Measurements from ENCODE around the gene RNF166.

RNF166 gene

GRCh38 chr16:88699180-88699579 lies 7.0 kb downstream of the RNF166 start:
- Histone ChIP-seq H3K4me1 (ENCODE audit: control insufficient read depth, low read depth, low read length) (no peaks in the 10 kb centered on the region), H3K27me3 (ENCODE audit: control insufficient read depth, insufficient read depth, low read length) (no peaks in the 10 kb centered on the region), H3K9me3 (ENCODE audit: control insufficient read depth, low read depth, low read length) (no peaks in the 10 kb centered on the region), H3K4me3 (ENCODE audit: low read length) (no peak overlapping the region), H3K27ac (ENCODE audit: low read length) (no peak overlapping the region), H3K36me3 (ENCODE audit: control insufficient read depth, low read depth, low read length) (no peaks in the 10 kb centered on the region), H3K9ac (ENCODE audit: low read length) (no peak overlapping the region)

- Histone ChIP-seq H3K27me3 (ENCODE audit: control insufficient read depth, insufficient read depth, low read length) (no peaks in the 10 kb centered on the region), H3K27ac (ENCODE audit: low read length) (no peak overlapping the region), H3K36me3 (ENCODE audit: control insufficient read depth, low read depth, low read length) (no peaks in the 10 kb centered on the region), H3K4me3 (ENCODE audit: low read length) (no peak overlapping the region), H3K4me1 (ENCODE audit: control insufficient read depth, low read depth, low read length) (no peaks in the 10 kb centered on the region), H3K9ac (ENCODE audit: low read length) (no peak overlapping the region), H3K9me3 (ENCODE audit: control insufficient read depth, low read depth, low read length) (no peaks in the 10 kb centered on the region)
Observed at GRCh38 chr16:88698646-88699045, 7.6 kb downstream of the RNF166 start.

- Histone ChIP-seq H3K9me3 (ENCODE audit: control insufficient read depth, low read depth, low read length) (no peaks in the 10 kb centered on the region), H3K27ac (ENCODE audit: low read length) (no peak overlapping the region), H3K4me1 (ENCODE audit: control insufficient read depth, low read depth, low read length) (no peaks in the 10 kb centered on the region), H3K36me3 (ENCODE audit: control insufficient read depth, low read depth, low read length) (no peaks in the 10 kb centered on the region), H3K27me3 (ENCODE audit: control insufficient read depth, insufficient read depth, low read length) (no peaks in the 10 kb centered on the region), H3K9ac (ENCODE audit: low read length) (no peak overlapping the region), H3K4me3 (ENCODE audit: low read length) (no peak overlapping the region)
Observed at GRCh38 chr16:88697831-88698615, 8.2 kb downstream of the RNF166 start.

GRCh38 chr16:88697116-88697830 lies 8.9 kb downstream of the RNF166 start:
- no peak overlapping the region for H3K27ac ChIP-seq (ENCODE audit: low read length)
- no peak overlapping the region for H3K4me3 ChIP-seq (ENCODE audit: low read length)
- no peaks in the 10 kb centered on the region for H3K4me1 ChIP-seq (ENCODE audit: control insufficient read depth, low read depth, low read length)
- no peaks in the 10 kb centered on the region for H3K36me3 ChIP-seq (ENCODE audit: control insufficient read depth, low read depth, low read length)
- no peaks in the 10 kb centered on the region for H3K9me3 ChIP-seq (ENCODE audit: control insufficient read depth, low read depth, low read length)
- H3K27me3 ChIP-seq (ENCODE audit: control insufficient read depth, insufficient read depth, low read length) = no peaks in the 10 kb centered on the region
- H3K9ac ChIP-seq (ENCODE audit: low read length) = no peak overlapping the region

- Histone ChIP-seq H3K9ac (ENCODE audit: low read length) (no peak overlapping the region), H3K4me1 (ENCODE audit: control insufficient read depth, low read depth, low read length) (no peaks in the 10 kb centered on the region), H3K4me3 (ENCODE audit: low read length) (no peak overlapping the region), H3K27me3 (ENCODE audit: control insufficient read depth, insufficient read depth, low read length) (no peaks in the 10 kb centered on the region), H3K9me3 (ENCODE audit: control insufficient read depth, low read depth, low read length) (no peaks in the 10 kb centered on the region), H3K27ac (ENCODE audit: low read length) (no peak overlapping the region), H3K36me3 (ENCODE audit: control insufficient read depth, low read depth, low read length) (no peaks in the 10 kb centered on the region)
Observed at GRCh38 chr16:88696441-88696840, 9.8 kb downstream of the RNF166 start.

- H3K27ac ChIP-seq (ENCODE audit: low read length) = no peak overlapping the region
- H3K27me3 ChIP-seq (ENCODE audit: control insufficient read depth, insufficient read depth, low read length) = no peaks in the 10 kb centered on the region
- H3K9me3 ChIP-seq (ENCODE audit: control insufficient read depth, low read depth, low read length) = no peaks in the 10 kb centered on the region
- H3K4me3 ChIP-seq (ENCODE audit: low read length) = no peak overlapping the region
- H3K4me1 ChIP-seq (ENCODE audit: control insufficient read depth, low read depth, low read length) = no peaks in the 10 kb centered on the region
- no peak overlapping the region for H3K9ac ChIP-seq (ENCODE audit: low read length)
- H3K36me3 ChIP-seq (ENCODE audit: control insufficient read depth, low read depth, low read length) = no peaks in the 10 kb centered on the region
Observed at GRCh38 chr16:88695753-88696152, 10.5 kb downstream of the RNF166 start.

- H3K27me3 ChIP-seq (ENCODE audit: control insufficient read depth, insufficient read depth, low read length) = no peaks in the 10 kb centered on the region
- no peaks in the 10 kb centered on the region for H3K4me1 ChIP-seq (ENCODE audit: control insufficient read depth, low read depth, low read length)
- no peak overlapping the region for H3K4me3 ChIP-seq (ENCODE audit: low read length)
- H3K9me3 ChIP-seq (ENCODE audit: control insufficient read depth, low read depth, low read length) = no peaks in the 10 kb centered on the region
- H3K27ac ChIP-seq (ENCODE audit: low read length) = no peak overlapping the region
- H3K36me3 ChIP-seq (ENCODE audit: control insufficient read depth, low read depth, low read length) = no peaks in the 10 kb centered on the region
- H3K9ac ChIP-seq (ENCODE audit: low read length) = no peak overlapping the region
Observed at GRCh38 chr16:88695218-88695617, 11.0 kb downstream of the RNF166 start.

GRCh38 chr16:88694221-88695087 lies 11.8 kb downstream of the RNF166 start:
- Histone ChIP-seq H3K9ac (ENCODE audit: low read length) (no peak overlapping the region), H3K27me3 (ENCODE audit: control insufficient read depth, insufficient read depth, low read length) (no peaks in the 10 kb centered on the region), H3K36me3 (ENCODE audit: control insufficient read depth, low read depth, low read length) (no peaks in the 10 kb centered on the region), H3K4me1 (ENCODE audit: control insufficient read depth, low read depth, low read length) (no peaks in the 10 kb centered on the region), H3K4me3 (ENCODE audit: low read length) (no peak overlapping the region), H3K9me3 (ENCODE audit: control insufficient read depth, low read depth, low read length) (no peaks in the 10 kb centered on the region), H3K27ac (ENCODE audit: low read length) (no peak overlapping the region)

GRCh38 chr16:88693420-88694177 lies 12.6 kb downstream of the RNF166 start:
- H3K9me3 ChIP-seq (ENCODE audit: control insufficient read depth, low read depth, low read length) = no peaks in the 10 kb centered on the region
- H3K27me3 ChIP-seq (ENCODE audit: control insufficient read depth, insufficient read depth, low read length) = no peaks in the 10 kb centered on the region
- no peak overlapping the region for H3K4me3 ChIP-seq (ENCODE audit: low read length)
- H3K9ac ChIP-seq (ENCODE audit: low read length) = no peak overlapping the region
- no peak overlapping the region for H3K27ac ChIP-seq (ENCODE audit: low read length)
- no peaks in the 10 kb centered on the region for H3K4me1 ChIP-seq (ENCODE audit: control insufficient read depth, low read depth, low read length)
- H3K36me3 ChIP-seq (ENCODE audit: control insufficient read depth, low read depth, low read length) = no peaks in the 10 kb centered on the region

- Histone ChIP-seq H3K27ac (ENCODE audit: low read length) (no peak overlapping the region), H3K27me3 (ENCODE audit: control insufficient read depth, insufficient read depth, low read length) (peaks cover 4% of the 10 kb centered on the region)
Observed at GRCh38 chr16:88692861-88693260, 13.3 kb downstream of the RNF166 start.

More at GRCh38 chr16:88692861-88693260, 13.3 kb downstream of the RNF166 start:
- H3K4me1 ChIP-seq (ENCODE audit: control insufficient read depth, low read depth, low read length) = no peaks in the 10 kb centered on the region
- no peak overlapping the region for H3K4me3 ChIP-seq (ENCODE audit: low read length)
- H3K9ac ChIP-seq (ENCODE audit: low read length) = no peak overlapping the region
- H3K9me3 ChIP-seq (ENCODE audit: control insufficient read depth, low read depth, low read length) = no peaks in the 10 kb centered on the region
- no peaks in the 10 kb centered on the region for H3K36me3 ChIP-seq (ENCODE audit: control insufficient read depth, low read depth, low read length)

Data from iPS-18a (cell line).